Left ventricle myocardium superior (tissue), 1 donor: ENCODE results near the gene STARD8. TPM values are rescaled to one million over a fixed set of nuclear protein-coding genes. Genes with fewer than 3 reads are reported as not detected.
"Not testable (repeated sequence)": the region's sequence is repeated elsewhere in the genome, so short reads cannot be mapped to it uniquely, and the experiment has no call there.

Experiments used
- ATAC-seq: fragments of 200-7000 bp; cut with Tn5 transposase; one replicate; pipeline ENCODE4 v1.9.1; 2020; ENCODE audit warnings: mild to moderate bottlenecking, moderate library complexity
- DNase-seq: peaks from one replicate; pipeline ENCODE4 v3.0.0-alpha.2; 2020
- intact Hi-C: fragments of 100-400 bp; cut with micrococcal nuclease; formaldehyde crosslinking; loops from one replicate; pipeline ENCODE4 v1.11.0; 2022
- total RNA-seq: library from RNA; stranded (reverse); fragmentation: NEBNext Ultra II Directional; extraction: Animal tissue kit (Norgen Biotek cat#: 25700); gene quantifications from one replicate; pipeline ENCODE4 v1.2.1, GENCODE V29; 2021
- donor health status: DM: no; HTN: yes; CAD: no; lungs with severe emphysema.

The STARD8 gene
- total RNA-seq, 1 donor from 2014 or later: 10.5 TPM

GRCh38 chrX:68684291-68684918, 36.9 kb downstream of the STARD8 start:
- ATAC-seq (peak; percentile 73), DNase-seq (peak; percentile 75)
- intact Hi-C loops: no loop called here

- intact Hi-C loops: no loop called here
- DNase-seq: no peak
- no peak for ATAC-seq
These were observed 37.4 kb downstream of the STARD8 start for GRCh38 chrX:68684919-68685304.

GRCh38 chrX:68685685-68686084, 38.2 kb downstream of the STARD8 start:
- intact Hi-C loops: no loop called here
- DNase-seq: peak; percentile 43
- peak; percentile 59 for ATAC-seq

- DNase-seq: peak; percentile 68
- intact Hi-C loops: no loop called here
These were observed 38.9 kb downstream of the STARD8 start for GRCh38 chrX:68686097-68686977.

GRCh38 chrX:68688931-68689330, 41.5 kb downstream of the STARD8 start:
- intact Hi-C loops, DNase-seq, ATAC-seq: not testable (repeated sequence)

More at GRCh38 chrX:68686097-68686977, 38.9 kb downstream of the STARD8 start:
- peak; percentile 72 for ATAC-seq

GRCh38 chrX:68690936-68691501, 43.6 kb downstream of the STARD8 start:
- no peak for ATAC-seq
- intact Hi-C loops: no loop called here

GRCh38 chrX:68691921-68692320, 44.5 kb downstream of the STARD8 start:
- no peak for DNase-seq
- peak; percentile 7 for ATAC-seq
- intact Hi-C loops: no loop called here

More at GRCh38 chrX:68690936-68691501, 43.6 kb downstream of the STARD8 start:
- no peak for DNase-seq

- no peak for DNase-seq
- intact Hi-C loops: no loop called here
- no peak for ATAC-seq
These were observed 45.2 kb downstream of the STARD8 start for GRCh38 chrX:68692651-68693050.

- ATAC-seq (peak; percentile 93), DNase-seq (peak; percentile 87)
- intact Hi-C loops: no loop called here
These were observed 46.3 kb downstream of the STARD8 start for GRCh38 chrX:68693481-68694434.

- intact Hi-C loops: no loop called here
- DNase-seq (no peak), ATAC-seq (peak; percentile 33)
These were observed 47.2 kb downstream of the STARD8 start for GRCh38 chrX:68694435-68695205.

GRCh38 chrX:68695206-68695845, 47.9 kb downstream of the STARD8 start:
- DNase-seq (no peak), ATAC-seq (no peak)
- intact Hi-C loops: no loop called here

GRCh38 chrX:68696267-68696990, 49.0 kb downstream of the STARD8 start:
- DNase-seq (no peak), ATAC-seq (no peak)
- intact Hi-C loops: no loop called here

- intact Hi-C loops: no loop called here
- ATAC-seq (no peak), DNase-seq (no peak)
These were observed 49.6 kb downstream of the STARD8 start for GRCh38 chrX:68697036-68697435.

- ATAC-seq (no peak), DNase-seq (no peak)
- intact Hi-C loops: no loop called here
These were observed 50.1 kb downstream of the STARD8 start for GRCh38 chrX:68697465-68698125.

- DNase-seq: no peak
- intact Hi-C loops: no loop called here
- ATAC-seq: no peak
These were observed 51.5 kb downstream of the STARD8 start for GRCh38 chrX:68698942-68699341.

- ATAC-seq (peak; percentile 29), DNase-seq (no peak)
- intact Hi-C loops: no loop called here
These were observed 52.7 kb downstream of the STARD8 start for GRCh38 chrX:68699960-68700746.
